GM12873 (cell line): Measurements from ENCODE around the gene ATP5MG.

ENCODE experiments used
- TF ChIP-seq, protein P1 (sequence below): IDR thresholded peaks from 2 replicates; pipeline ENCODE4 v1.5.1; 2012; ENCODE audit warnings: low read depth, mild to moderate bottlenecking, moderate library complexity, low read length, control low read depth; ENCODE audit not compliant: insufficient read depth; ENCODE audit errors: missing control alignments

The ATP5MG gene

DNA sequence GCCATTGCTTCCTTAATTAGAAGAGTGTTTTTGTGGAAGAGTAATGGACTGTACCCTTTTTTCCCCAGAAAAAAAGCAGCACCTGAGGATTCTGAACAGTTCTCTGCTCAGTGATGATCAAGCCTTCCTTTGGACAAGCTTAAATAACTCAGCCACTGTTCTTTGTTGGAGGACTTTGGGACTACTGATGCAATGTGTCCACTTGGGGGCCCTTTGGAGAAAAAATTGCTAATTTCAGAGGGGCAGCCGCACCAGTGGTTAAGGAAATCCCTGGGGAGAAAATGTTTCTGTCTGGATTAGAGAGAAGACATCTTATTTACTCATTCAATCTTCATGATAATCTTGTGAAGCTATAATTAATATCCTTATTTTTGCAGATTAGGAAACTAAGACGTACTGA lies 29.6 kb downstream of the ATP5MG start:
- TF ChIP-seq, protein P1, sequence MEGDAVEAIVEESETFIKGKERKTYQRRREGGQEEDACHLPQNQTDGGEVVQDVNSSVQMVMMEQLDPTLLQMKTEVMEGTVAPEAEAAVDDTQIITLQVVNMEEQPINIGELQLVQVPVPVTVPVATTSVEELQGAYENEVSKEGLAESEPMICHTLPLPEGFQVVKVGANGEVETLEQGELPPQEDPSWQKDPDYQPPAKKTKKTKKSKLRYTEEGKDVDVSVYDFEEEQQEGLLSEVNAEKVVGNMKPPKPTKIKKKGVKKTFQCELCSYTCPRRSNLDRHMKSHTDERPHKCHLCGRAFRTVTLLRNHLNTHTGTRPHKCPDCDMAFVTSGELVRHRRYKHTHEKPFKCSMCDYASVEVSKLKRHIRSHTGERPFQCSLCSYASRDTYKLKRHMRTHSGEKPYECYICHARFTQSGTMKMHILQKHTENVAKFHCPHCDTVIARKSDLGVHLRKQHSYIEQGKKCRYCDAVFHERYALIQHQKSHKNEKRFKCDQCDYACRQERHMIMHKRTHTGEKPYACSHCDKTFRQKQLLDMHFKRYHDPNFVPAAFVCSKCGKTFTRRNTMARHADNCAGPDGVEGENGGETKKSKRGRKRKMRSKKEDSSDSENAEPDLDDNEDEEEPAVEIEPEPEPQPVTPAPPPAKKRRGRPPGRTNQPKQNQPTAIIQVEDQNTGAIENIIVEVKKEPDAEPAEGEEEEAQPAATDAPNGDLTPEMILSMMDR, result peak; percentile 8

DNA sequence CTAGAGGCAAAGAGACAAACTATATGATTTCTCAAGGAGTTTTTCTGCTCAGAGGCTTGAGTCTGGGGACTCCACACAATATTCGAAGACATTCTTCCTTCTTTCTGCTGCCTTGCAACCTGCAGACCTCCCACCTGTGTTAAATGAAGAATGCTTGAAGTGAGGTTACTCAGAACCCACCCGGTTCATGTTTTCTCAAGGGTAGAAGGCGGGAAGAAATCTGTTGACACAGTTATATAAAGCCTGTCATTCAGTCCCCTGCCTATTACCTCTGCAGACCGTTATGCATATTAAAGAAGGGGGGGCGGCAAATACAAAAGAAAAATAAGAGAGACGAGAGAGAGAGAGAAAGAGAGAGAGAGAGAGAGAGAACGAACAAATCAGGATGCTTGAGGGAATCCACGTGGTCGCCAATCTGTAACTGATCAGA lies 32.7 kb downstream of the ATP5MG start:
- TF ChIP-seq, protein P1, result no peak

DNA sequence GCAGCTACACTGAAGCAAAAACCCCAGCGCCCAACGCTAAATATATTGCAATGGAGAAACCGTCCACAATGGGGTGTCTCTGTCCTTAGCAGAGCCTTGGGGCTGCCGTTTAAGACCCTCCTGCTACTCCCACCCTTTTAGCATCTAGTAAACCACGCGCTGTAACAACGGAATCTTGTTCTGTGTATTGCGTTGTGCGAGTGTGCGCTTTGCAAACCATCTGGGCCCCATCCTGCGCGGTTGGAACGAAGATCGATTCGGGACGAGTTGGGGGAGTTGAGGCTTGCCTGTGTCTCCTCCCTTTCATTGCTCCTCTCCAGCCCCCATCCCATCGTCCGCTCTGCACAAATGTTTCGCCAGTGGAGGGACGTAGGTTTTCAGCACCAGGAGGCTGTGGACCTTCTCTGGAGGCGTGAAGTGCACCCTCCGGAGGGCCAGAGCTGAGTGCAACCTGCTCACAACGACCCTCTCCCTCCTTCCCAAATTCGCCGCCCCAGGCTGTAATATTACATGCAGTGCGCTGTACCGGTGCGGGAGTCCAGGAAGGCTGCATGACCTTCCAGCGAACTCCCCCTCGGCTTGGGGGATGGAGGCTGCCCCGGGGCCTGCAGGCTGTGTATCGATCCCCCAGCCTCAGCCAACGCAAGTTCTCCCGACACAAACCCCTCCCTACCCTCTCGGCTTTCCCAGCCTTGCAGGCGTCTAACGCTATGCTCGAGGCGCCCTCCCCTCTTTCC lies 33.3 kb downstream of the ATP5MG start:
- TF ChIP-seq, protein P1, result peak; percentile 10

DNA sequence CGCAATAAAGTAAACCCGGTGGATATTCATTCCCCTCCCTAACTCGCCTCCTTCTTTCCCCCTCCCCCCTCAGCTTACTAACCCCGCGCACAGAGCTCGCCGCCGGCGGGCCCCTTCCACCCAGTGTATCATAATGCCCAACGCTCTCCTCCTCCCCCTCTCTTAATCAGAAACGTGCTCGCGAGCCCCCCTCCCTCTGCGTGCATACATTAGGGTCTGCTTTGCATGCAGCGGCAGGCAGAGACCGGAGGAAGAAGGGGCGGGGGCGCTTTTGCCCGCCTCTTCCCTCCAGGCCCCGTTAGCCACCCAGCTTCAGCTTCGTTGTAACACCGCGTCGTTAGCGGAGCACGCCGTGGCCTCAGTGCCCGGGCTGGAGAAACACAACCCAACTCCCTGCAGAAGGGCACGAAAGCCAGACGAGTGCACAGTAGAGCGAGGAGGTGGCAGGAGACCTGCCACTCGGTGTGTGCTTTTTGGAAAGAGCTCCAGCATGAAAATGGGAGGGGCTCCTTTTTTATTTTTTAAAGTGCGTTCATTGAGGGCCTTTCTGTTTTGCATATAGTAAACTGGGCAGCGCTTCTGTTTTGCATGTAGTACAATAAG lies 34.0 kb downstream of the ATP5MG start:
- TF ChIP-seq, protein P1, result no peak

DNA sequence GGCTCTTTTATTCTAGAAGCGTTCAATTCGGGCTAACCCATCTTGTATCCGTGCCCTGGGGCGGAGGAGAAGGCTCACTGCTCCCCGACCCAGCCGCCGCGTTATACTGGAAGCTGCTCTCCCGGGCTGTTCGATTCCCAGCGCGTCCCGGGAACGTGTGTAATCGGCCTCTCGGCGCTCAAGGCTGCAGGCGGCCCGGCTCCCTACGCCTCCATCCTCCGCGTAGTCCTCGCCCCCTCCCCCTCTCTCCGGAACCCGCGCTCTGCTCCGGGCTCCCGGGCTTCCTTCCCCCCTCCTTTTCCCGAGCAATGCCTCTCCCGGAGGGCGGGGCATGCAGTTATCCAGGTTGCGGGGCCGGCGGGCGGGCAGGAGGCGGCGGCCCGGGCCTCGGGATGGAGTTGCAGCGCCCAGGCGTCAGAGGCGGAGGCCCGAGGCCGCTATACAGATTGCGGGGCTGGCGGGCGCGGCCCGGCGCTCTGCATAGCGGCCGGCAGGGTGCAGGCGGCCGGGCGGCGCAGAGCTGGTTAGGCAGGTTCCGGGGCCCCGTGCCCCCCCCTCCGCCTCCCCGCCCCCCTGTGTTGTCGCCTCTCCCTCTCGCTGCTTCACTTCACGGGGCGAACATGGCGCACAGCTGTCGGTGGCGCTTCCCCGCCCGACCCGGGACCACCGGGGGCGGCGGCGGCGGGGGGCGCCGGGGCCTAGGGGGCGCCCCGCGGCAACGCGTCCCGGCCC lies 34.7 kb downstream of the ATP5MG start, which contains the start of gene KMT2A:
Gene KMT2A, plus strand, starts transcription at position 600 of the 732 bp plus-strand sequence. Its CDS starts 21 bp downstream, at position 621.
- TF ChIP-seq, protein P1, result no peak

DNA sequence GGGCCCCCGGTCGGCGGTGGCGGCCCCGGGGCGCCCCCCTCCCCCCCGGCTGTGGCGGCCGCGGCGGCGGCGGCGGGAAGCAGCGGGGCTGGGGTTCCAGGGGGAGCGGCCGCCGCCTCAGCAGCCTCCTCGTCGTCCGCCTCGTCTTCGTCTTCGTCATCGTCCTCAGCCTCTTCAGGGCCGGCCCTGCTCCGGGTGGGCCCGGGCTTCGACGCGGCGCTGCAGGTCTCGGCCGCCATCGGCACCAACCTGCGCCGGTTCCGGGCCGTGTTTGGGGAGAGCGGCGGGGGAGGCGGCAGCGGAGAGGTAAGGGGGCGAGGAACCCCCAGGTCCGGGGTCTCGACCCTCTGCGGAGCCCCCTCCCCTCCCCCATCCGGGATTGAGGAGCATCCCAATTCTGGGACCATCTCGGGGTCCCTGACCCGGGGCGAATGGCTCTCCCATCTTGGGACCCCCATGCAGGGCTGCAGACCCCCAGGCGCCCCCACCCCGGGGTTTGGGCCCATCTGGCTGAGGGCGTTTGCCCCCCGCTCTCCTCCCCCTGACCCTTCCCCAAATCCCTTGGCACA lies 35.3 kb downstream of the ATP5MG start:
- TF ChIP-seq, protein P1, result no peak
